Amniotic epithelial cell (primary cell): Measurements from ENCODE around the gene STAT4.

Source experiments
- DNase-seq: peaks from one replicate; pipeline ENCODE4 v3.0.0-alpha.2; 2010; ENCODE audit warnings: low read depth

Gene STAT4

DNA sequence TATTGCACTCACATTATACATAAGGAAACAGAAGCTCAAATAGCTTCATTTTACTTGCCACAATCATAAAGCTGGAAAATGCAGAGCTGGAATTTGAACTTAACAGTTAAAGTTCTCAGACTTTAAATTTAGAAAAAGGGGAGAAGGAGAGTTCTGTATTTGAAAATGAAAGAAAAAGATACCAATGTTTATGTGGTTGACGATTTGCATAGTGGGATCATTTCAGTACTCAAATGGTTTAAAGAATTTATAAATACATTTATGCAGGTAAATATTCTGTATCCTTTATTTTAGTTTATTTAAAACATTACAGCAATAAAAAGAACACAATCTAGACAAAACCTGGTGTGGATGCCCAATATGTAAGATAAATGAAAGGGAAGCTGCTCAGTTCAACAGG lies 25.5 kb upstream of the STAT4 start:
- no peak for DNase-seq

DNA sequence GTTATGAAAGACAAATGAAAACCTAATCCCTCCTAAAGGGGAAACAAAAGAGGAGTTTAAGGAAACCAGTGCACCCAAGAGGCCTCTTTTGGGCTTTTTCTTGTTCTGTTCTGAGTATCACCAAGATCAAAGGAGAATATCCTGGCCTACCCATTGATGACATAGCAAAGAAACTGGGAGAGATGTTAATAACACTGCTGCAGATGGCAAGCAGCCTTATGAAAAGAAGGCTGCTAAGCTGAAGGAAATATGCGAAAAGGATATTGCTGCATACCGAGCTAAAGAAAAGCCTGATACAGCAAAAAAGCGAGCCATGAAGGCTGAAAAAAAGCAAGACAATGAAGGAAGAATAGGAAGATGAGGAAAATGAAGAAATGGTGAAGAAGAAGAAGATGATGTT lies 23.6 kb upstream of the STAT4 start:
- no peak for DNase-seq

GRCh38 chr2:191173206-191173605 lies 22.4 kb upstream of the STAT4 start:
- DNase-seq: no peak

GRCh38 chr2:191171708-191172355 lies 21.0 kb upstream of the STAT4 start:
- peak; percentile 96 for DNase-seq

- no peak for DNase-seq
Observed at GRCh38 chr2:191171286-191171685, 20.5 kb upstream of the STAT4 start.

DNA sequence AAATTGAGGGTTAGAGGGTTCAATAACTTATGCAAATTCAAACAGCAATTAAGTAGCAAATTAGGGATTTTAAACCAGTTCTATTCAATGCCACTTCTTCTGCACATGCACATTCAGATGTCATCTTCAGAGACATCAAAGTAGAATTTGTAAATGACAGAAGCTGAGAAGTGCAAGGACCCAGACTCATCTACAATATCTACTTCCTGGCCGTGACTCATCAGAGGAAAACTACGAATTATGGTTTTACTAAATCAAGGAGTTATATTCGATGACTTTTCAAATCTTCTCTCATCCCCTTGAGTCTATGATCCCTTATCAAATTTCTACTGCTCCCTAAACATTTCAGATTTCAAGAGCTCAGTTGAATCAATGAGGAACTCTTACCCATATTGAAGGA lies 20.0 kb upstream of the STAT4 start:
- no peak for DNase-seq

DNA sequence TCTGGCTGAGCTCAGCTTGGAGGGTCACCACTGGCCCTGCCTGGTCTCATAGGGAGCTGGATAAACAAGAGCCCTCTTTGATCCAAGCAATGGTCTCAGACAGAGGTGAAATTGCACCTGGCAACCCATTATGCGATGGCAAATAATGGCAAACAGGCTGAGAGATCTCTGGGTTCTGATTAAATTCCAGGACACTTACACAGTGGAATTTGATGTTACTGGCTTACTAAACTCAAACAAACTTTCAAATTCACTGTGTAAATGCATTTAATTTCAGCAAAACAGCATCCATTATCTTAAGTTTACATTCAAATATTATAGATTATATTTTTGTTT lies 19.5 kb upstream of the STAT4 start:
- DNase-seq: no peak

- no peak for DNase-seq
Observed at GRCh38 chr2:191169456-191170300, 18.9 kb upstream of the STAT4 start.

- peak; percentile 76 for DNase-seq
Observed at GRCh38 chr2:191167766-191168165, 17.0 kb upstream of the STAT4 start.

GRCh38 chr2:191166756-191167445 lies 16.1 kb upstream of the STAT4 start:
- DNase-seq: no peak

GRCh38 chr2:191166111-191166755 lies 15.4 kb upstream of the STAT4 start:
- peak; percentile 55 for DNase-seq

DNA sequence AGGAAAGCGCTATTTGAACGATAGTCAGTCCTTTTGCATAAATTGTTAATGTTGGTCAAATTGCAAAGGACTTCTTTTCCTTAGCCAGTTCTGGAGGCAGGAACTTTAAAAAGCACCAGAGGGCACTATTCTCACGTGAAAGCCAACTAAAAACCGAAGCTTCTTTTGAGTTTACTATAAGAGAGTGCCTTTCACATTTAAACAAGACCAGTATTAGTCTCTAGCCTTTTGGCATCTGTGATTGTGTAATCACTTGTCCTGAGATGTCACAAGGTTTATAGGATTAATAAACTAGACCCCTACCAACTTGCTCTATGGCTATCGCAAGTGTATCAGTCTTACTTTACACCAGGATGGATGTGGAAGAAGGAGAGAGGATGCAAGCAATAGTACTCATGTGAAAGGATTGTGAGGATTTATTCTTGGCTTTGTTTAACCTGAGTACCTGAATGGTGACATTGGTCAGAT lies 14.4 kb upstream of the STAT4 start:
- DNase-seq: peak; percentile 59

DNA sequence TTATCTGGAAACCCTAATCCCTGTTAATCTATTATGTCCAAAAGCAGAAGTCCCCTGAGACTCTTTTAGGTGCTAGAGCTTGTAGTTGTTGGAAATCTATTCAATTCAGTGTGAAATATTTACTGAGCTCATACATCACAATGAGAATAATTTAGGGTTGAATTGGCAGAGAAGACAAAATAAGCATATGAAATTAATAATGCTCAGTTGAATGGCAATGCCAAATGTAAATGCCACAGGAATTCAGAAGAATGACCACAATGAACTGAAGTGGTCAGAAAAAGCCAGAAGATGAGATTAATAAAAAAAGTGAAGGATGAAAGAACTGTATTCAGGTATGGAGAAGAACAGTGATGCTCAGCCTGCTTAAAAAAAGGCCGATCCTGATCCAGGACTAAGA lies 8.0 kb upstream of the STAT4 start:
- no peak for DNase-seq

GRCh38 chr2:191158193-191158592 lies 7.4 kb upstream of the STAT4 start:
- no peak for DNase-seq

GRCh38 chr2:191155608-191156071 lies 4.8 kb upstream of the STAT4 start:
- DNase-seq: peak; percentile 65

DNA sequence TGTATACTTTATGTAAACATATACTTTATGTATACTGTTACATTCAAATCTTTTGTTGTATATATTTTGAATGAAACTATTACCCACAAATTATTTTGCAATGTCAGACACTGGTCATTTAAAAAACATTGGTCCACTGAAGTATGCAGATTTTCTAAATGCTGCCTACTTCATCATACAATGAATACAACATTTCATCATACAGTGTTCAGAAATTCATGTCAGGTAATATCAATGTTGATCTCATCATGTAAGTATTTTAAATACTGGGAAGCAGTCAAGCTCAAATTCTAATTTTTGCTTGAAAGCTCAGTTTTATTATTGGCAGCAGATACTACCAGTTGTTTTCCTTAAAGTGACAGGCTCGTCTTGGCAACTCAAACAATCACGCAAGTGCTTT lies 2.9 kb upstream of the STAT4 start:
- no peak for DNase-seq

- DNase-seq: no peak
Observed at GRCh38 chr2:191152482-191153240, 1.9 kb upstream of the STAT4 start.

GRCh38 chr2:191151331-191151730 lies 537 bp upstream of the STAT4 start:
- no peak for DNase-seq

- no peak for DNase-seq
Observed at GRCh38 chr2:191150230-191150599, 579 bp downstream of the STAT4 start.

DNA sequence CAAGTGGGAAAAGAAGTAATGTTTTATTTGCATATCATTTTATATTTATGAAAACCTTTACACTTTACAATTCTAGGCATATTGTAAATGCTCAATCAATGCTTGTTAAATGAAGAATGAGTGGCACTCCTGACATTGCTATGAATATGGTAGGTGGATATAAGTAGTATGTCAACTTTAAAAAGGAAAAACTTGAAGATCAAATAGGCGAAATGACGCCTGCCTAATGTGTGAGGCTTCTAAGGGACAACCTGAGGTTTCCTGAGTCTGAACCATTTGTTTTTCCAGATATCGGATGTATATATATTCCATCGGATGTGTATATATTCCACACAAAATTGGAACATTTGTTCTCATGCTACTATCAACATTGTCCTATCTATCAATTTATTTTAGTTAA lies 1.4 kb downstream of the STAT4 start:
- no peak for DNase-seq

GRCh38 chr2:191148791-191149190 lies 2.0 kb downstream of the STAT4 start:
- DNase-seq: no peak

- DNase-seq: no peak
Observed at GRCh38 chr2:191148281-191148680, 2.5 kb downstream of the STAT4 start.
